Stimulated activated naive CD4-positive, alpha-beta T cell treated with Interleukin-2 at 50 U/mL for 16 hours (primary cell): Measurements from ENCODE around the gene MALRD1.

ENCODE experiments used
- DNase-seq: peaks from one replicate; lab custom pipeline; 2025; lab: John Stamatoyannopoulos, UW

Gene MALRD1

DNA sequence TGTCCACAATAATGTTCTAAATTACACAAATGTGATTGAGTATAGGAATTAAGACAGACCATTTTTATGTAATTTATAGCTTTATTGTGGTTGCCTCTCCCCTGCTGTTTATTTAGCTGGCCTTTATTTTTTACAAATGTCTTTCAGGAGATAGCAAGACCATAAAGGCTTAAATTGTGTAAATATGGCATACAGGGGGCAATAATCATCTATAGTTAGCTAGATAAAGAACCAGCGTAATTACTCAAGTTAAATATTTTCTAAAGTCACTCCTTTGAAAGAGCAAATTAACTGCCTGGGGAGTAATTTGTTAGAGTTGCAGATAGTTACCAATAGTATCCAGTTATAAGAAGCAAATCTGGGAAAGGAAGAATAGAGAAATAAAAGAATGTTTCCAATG, at the start of gene MALRD1:
TSS of gene MALRD1 (plus strand) at position 313 of the 400 bp plus-strand sequence. CDS start 138 bp downstream, outside the sequence.
- no peak for DNase-seq

DNA sequence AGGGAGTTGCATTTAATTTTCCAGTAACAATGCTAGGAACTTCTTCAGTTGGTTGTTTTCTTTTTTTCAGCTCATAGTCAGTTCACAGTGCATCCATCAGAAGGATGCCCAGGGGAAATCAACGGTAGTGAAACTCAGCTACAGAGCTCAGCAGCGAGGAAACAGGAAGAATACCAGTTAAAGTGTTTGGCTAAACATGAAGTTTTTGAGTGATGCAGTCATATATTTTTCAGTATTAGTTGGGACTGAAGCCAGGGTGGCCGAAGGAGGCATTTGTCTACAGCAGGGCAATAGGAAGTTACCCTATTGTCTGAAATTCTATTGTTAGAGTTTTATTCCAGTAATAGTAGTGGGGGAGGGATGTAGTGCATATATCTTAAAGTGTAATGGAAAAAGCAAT, 45.3 kb upstream of the MALRD1 start:
- no peak for DNase-seq

DNA sequence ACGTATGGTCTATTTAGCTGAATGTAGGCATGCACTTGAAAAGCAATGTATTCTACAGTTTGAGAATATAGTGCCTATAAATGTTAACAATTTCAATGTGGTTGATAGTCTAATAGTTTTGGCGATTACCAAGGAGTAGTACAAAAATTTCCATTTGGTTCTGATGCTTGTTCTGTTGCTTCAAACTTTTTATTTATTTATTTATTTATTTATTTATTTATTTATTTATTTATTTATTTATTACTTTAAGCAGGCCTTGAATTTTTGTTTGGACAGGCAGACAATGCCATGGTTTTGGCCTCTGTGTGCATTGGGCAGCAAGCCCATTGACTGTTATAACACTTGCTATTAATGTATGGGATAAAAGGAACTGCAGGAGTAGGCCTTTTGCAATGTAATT, 36.5 kb upstream of the MALRD1 start:
- no peak for DNase-seq

DNA sequence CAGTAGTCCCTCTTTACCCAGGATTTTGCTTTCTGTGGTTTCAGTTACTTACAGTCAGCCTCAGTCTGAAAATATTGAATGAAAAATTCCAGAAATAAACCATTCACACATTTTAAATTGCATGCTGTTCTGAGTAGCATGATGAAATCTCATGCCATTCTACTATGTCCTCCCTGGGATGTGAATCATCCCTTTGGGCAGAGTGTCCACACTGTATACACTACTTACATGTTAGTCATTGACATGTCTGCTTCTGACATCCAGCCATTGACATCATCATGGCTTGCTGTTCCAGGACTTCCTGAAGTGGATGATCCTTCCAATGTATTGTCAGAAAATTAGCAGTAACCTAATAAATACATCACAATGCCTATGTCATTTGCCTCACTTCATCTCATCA, 34.6 kb upstream of the MALRD1 start:
- DNase-seq, result no peak

DNA sequence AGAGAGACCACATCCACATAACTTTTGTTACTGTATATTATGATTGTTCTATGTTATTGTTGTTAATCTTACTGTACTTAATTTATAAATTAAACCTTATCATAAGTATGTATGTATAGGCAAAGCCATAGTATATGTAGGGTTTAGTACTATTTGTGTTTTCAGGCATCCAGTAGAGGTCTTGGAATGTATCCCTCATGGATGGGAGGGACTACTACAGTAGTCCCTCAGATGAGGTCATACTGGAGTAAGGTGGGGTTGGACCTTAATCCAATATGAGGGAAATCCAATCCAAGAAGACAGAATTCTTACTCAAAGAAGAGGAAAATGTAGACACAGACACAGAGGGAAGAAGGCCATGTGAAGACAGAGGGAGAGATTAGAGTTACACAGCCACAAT, 34.1 kb upstream of the MALRD1 start:
- DNase-seq, result no peak

DNA sequence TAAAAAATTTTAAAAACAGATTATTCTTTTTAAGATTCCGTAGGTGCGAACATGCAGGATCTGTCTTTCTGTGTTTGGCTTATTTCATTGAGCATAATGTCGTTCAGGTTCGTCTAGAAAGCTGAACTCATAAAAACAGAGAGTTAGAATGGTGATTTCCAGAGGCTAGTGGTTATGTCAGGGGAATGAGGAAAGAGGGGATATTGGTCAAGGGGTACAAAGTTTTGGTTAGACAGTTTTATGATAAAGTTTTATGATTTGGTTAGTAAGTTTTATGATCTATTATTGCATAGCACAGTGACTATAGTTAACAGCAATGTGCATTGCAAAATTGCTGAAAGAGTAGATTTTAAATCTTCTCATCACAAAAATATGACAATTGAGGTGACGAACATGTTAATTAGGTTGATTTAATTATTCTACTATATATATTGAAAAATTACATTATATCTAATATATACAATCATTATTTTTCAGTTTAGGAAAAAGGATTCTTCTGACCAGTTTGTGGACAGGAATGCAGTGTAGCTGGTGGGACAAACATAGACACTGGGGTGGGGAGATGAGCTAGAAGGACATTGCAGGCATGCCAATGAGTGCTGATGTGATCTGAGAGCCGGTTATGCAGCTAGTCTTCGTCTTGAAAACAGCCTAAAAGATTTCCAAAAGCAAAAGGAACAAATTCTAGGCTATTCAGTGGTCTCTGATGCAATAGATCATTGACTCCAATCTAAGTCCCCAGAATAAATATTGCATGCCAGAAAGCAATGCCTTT, 31.3 kb upstream of the MALRD1 start:
- DNase-seq, result no peak

DNA sequence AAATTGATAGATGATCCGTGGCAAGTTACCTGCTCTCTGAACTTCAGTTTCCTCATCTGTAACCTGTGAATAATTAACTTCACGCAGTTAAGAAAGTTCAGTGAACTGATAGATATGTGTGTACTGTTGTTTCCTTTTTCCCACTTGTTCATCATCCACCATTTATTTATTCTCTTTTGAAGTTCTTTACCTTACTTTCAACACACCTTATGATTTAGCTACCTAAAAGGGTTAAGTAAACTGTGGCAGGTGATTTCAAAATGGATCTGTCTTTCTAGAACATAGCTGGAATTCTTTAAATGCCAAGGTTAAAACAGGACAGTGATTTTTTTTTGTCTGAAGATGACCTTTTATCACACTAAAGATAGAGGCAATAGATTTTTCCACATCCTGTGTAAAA, 27.4 kb upstream of the MALRD1 start:
- no peak for DNase-seq

DNA sequence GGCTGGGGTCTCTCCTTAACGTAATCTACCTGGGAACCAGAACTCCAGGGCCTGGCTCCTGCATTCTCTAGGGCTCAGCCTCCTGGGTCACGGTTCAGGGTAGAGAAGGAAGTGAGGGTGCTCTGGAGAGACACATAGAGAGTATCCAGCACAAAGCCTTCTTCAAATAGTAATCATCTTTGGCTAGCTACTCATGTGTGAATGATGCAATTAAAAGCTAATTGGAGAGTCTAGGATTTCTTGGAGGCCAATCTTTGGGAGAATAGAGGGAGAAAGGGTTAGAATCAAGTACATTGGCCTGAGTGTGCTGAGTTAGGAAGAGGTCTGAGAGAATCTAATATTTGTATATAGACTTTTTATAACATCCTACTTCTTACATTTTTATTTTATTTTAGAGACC, 24.0 kb upstream of the MALRD1 start:
- DNase-seq, result no peak

DNA sequence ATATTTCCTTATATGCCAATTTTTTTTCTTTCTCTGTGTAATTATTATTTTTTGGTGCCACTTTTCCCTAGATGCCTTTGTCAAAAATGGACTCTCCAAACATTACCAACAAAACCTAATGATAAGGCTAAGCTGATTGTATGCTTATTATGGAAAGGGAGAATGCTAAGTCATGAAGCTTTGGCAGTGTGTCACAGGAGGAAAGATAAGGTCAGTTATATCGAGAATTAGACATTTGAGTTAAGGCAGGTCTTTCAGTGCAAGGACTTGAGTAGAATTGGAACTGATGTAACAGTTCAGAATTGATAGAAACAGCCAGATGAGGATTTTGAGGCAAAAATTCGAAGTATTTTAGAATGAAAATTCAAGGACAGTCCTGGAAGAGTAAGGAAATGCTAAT, 16.8 kb upstream of the MALRD1 start:
- DNase-seq, result no peak

DNA sequence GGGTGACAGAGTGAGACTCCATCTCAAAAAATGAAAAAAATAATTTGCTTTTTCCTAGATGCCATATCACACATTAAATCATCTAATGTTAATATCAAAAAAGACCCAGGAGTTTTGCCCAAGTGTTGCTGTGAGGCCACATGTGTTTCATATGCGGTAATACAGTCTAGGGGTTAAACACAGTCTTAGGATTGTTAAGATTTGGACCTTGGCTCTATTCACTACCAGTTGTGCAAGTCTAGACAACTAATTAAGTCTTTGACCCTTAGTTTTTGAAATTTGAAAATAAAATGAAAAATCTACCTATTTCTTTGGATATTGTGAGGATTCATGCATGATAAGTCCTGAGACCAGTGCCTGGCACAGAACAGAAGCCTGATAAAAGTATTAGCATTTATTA, 14.9 kb upstream of the MALRD1 start:
- no peak for DNase-seq

DNA sequence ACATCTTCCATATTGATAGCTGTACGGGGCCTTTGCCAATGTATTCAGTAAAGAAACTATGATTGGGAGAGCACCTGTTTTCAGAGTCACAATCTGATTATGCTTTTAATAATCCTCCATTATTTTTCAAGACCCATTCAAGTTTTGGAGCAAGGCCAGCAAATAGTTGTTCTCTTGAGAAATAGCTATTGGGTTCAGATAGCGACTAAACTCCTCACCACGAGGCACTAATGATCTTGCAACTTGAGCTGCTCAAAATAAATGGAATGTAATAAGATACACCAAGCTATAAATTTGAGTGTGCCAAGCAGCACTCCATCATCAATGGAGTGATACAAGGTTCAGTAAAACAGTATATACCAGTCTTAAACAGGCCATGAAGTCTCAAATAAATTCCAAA, 7.4 kb upstream of the MALRD1 start:
- no peak for DNase-seq

DNA sequence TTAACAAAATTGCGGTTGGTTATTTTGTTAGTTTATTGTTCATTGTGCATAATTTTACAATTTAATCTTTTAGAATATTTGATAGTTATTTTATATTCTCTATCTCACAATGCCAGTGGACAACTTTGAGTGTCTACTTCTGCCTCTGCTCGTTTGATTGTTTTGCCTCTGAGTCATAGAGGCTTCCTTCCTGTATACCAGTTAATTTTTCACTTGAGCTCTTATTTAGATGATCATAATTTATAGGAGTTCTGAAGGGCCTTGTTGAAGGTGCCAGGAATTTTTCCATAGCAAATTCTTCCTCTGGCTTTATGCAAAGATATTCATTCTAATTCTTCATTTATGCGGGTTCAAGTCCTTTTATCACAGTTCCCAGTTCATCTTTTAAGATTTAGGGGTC, 5.2 kb upstream of the MALRD1 start:
- DNase-seq, result no peak

DNA sequence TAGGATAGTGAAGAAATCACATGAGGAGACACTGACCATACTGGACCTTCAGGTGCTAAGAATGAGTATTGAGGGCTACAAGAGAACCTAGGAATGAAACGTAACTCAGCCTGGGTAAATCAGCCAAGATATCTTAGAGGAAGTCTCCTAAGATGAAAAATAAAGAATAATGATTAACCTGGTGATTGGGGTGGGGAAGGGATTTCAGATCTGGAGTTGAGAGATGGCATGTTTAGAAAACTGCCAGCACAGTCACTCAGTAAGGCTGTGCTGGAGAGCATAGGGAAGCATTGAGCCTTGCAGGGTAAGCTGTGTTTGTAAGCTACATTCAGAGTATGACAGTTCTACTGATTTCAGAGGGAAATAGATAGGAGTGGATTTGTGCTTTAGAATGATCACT, 1.9 kb upstream of the MALRD1 start:
- DNase-seq, result no peak

DNA sequence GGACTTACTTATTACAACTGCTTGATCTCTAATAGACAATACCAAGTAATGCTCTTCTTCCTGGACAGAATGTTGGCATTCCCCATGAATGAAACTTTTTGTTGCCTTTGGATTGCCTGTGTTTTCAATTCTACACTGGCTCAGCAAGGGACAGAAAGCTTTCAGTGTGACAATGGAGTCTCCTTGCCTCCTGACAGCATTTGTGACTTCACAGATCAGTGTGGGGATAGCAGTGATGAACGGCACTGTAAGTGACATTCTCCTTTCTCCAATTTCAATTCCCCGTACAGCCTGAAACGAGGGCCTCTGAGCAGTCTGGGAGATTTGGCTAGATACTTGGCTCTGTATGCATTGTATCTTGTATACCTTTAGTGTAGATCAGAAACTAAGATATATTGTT, 290 bp downstream of the MALRD1 start:
- no peak for DNase-seq

DNA sequence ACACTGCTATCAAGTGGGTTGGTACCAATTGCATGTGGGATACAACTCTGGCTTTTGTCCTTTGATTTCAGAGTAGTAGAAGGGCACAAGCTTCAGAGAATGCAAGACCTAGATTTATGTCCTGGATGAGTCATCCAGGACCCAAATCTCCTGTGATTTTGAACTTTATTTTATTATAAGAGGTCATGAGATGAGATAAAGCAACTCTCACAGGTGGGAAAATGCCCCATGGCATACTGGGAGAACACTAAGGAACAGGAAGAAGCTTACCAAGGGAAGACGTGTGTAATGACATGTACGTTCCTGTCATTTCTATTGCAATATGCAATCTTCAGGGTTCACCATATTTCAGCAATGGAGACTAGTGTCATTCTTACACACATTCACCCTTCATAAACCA, 966 bp downstream of the MALRD1 start:
- DNase-seq, result no peak

DNA sequence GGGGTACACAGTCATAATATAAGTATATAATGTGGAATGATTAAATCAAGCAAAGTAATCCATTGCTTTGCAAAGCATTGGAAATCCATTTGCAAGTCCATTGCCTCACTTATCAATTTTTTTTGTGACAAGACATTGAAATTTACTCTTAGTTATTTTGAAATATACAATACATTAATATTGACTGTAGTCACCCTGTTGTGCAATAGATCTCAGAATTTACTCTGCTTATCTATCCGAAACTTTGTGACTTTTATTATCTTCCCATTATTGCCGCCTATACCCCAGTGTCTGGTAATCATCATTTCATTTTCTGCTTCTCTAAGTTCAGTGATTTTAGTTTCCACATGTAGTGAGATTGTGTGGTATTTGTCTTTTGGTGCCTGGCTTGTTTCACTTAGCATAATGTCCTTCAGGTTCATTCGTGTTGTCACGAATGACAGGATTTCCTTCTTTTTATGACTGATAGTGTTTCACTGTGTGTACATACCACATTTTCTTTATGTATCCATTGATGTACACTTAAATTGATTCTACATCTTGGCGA, 5.8 kb downstream of the MALRD1 start:
- DNase-seq, result no peak

DNA sequence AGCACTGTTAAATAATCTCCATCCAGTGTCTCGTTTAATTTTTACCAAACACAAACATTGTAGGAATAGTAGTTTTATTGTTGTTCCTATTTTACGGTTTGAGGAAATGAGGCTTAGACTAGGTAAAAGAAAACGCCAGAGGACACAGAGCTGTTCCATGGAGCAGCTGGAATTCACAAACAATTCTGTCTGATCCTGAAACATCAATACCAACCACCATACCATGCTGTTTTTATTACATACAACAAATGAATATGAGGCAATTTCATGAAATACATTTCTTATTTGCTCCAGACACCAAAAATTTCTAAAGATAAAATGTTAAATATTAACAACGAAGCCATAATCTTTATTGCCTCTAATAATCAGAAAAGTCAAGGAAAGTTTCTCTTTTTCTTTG, 9.4 kb downstream of the MALRD1 start:
- no peak for DNase-seq

DNA sequence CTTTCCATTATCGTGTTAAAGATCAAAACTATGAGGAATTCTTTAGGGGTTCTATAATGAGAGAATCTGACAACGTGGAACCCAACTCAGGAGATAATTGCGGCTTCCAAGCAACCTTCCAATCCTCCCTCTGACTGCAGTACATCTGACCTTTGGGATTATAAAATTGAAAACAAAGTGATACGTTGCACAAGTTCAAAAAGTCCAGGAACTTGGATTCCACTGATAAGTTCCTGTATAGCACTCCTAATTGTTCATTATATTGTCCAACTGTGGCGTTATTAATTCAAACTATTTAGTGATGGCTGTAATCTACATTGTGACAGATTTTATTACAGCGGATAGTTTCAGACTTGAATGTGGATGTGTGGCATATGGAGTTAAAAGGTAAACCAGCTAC, 15.4 kb downstream of the MALRD1 start:
- DNase-seq, result no peak

DNA sequence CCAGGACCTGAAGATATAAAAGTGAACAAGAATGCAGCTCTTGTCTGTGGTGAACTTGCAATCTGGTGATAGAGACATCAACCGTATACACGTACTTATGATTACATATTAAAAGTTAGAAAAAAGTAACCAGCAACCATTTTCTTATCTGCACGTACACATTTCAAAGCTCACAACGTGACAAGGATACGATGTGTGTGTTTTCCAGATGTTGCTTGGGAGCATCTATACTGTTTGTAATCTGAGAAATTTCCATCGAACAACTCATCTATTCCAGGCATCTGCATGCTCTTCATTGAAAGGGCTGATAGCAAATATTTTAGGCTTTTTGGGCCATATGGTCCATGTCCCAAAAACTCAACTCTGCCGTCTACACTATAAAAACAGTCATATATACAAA, 23.3 kb downstream of the MALRD1 start:
- DNase-seq, result no peak

DNA sequence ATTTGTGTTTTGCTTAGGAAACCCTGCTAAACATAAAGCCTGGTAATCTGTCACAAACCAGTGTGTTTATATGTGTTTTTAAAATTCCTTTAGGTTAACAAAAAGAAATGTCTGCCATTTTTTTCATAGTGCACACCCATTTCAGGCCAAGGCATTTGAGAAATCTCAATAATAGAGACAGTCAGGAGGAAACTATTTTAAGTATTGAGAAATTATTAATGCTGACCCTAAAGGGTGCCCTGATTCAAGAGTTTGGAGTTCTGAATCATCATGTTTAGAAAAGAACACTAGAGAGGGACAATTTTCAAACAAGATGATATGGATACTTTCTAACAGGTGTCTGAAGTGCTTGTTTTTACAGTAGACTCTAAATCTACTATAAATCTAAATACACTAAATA, 28.7 kb downstream of the MALRD1 start:
- DNase-seq, result no peak

DNA sequence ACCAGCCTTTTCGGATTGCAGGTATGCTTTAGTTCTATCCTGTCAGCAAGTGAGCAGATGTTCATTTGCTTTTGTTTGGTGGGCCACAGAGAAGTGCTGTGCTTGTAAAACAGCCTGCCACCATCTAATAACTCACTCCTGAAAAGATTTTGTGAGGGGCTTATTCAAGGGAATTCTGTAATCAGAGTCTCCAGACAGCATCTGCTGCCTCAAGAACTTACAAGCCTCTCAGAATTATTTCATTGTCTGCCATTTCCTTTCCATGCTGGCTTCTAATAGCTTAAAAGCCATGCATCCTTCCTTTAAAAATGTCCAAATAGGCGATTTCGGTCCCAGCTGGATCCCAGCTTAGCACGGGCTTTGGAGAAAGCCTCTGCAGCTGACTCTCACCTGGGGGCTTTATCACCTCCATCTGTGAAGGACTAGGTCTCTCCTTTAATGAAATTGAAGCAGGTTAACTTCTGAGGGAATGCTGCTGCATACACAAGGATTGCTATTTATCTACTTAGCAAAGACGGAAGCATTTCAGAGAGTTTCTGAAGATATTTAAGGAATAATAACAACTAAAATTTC, 48.0 kb downstream of the MALRD1 start:
- DNase-seq, result no peak

DNA sequence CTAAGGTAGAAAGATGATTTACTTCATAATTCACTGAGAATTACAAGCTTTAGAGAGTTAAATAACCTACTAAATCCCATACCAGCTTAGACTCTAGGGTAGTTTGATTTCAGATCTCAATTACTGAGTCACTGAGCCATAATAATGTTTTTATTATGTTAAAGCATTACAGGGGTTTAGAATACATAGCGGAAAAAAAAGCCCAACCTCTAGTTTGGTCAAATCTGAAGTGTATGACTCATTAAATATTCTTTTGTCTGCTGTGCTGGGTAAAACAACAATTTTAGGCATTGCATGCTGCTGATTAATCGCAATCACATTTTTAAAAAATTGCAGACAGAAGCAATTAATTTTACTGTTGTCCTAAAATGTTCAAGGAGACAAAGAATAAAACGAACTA, 48.5 kb downstream of the MALRD1 start:
- DNase-seq, result no peak

DNA sequence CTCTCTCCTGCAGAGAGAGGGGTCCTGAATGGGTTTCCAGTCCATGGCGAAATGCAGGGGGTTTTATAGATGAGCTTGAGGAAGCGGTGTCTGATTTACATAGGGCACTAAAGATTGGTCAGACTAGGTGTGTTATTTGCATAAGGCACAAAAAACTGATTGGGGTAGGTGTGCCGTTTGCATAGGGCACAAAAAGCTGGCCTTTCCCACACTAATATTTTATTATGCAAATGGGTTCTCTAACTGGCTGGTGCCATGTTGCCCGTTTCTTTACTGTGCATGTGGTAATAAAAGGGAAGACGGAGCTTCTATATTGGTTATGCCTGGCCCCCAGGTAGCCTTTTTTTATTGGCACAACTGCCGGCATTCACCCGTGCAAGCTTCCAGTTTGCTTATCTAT, 50.2 kb downstream of the MALRD1 start:
- DNase-seq, result no peak

DNA sequence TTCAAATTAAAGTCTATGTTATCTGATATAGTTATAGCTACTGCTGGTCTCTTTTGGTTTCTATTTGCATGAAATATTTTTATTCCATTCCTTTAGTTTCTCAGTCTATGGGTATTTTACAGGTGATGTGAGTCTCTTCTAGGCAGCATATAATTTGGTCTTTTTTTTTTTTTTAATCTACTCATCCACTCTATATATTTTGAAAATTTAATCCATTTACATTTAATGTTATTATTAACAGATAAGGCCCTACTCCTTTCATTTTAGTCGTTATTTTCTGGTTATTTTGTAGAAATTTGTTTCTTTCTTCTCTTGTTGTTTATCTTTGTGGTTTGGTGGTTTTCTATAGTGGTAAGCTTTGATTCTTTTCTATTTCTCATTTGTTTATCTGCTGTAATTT, 58.8 kb downstream of the MALRD1 start:
- no peak for DNase-seq
